Mammary epithelial cell (primary cell): ENCODE results near the gene HELLS.

ENCODE experiments used
- CTCF ChIP-seq, 2 donors: IDR thresholded peaks in 1 of 2; conservative IDR thresholded peaks in 1 of 2; 2 replicates each; pipeline ENCODE4 v1.5.1; 2011 to 2012; ENCODE audit warnings: inconsistent platforms in 2 of 2, low read length in 2 of 2, mild to moderate bottlenecking in 2 of 2, control low read depth in 1 of 2, low read depth in 1 of 2; ENCODE audit not compliant: insufficient read depth in 1 of 2; ENCODE audit errors: extremely low read depth in 1 of 2
- EZH2 ChIP-seq: IDR thresholded peaks from 2 replicates; pipeline ENCODE4 v1.6.1; 2012; ENCODE audit warnings: low read length, inconsistent platforms, borderline replicate concordance

GRCh38 chr10:94623572-94623971 lies 78.0 kb downstream of the HELLS start:
- TF ChIP-seq EZH2: no peak
- no peak for TF ChIP-seq CTCF (conservative IDR thresholded peaks at IDR 0.05 in 1 of 2, IDR thresholded peaks at IDR 0.05 in 1 of 2; ENCODE audit: extremely low read depth in 1 of 2, insufficient read depth in 1 of 2, low read depth in 1 of 2, low read length in 2 of 2)
